AG10803 (cell line): ENCODE results near the gene PPIH.

Experiments used
- DNase-seq: peaks from one replicate; pipeline ENCODE4 v3.0.0; 2010; ENCODE audit warnings: low read depth
- H3K4me3 ChIP-seq: 2 replicates; pipeline ENCODE4 v1.5.1; 2011; ENCODE audit warnings: mild to moderate bottlenecking, low read length, control low read depth
- CTCF ChIP-seq: conservative IDR thresholded peaks from 2 replicates; pipeline ENCODE4 v1.5.1; 2011; ENCODE audit warnings: mild to moderate bottlenecking, low read length, control low read depth, inconsistent platforms

The PPIH gene

GRCh38 chr1:42682739-42683531, 24.7 kb downstream of the PPIH start:
- DNase-seq = peak; percentile 71
- no peak for TF ChIP-seq CTCF
- H3K4me3 ChIP-seq = peak overlapping the region; percentile 71

DNA sequence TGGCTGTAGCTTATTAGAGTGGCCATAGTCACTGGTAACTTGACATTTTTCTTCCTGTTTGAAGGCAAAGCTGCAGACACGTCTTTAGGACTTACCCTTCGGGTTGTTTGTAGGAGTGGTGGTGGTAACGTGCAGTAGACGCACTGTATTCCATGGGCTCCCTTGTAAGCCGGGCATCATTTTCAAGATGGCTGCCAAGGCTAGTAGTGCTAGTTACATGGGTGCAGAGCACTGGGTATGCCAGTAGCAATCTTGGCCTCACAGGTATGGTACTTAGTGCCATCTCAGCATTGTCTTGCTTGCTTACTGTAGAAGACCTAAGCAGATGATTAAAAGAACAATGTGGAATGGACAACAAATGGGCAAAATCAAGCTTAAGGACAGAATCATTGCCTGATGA, 25.9 kb downstream of the PPIH start:
- DNase-seq = no peak
- TF ChIP-seq CTCF = no peak
- peak overlapping the region; percentile 71 for H3K4me3 ChIP-seq

- no peak overlapping the region for H3K4me3 ChIP-seq
- DNase-seq = no peak
- no peak for TF ChIP-seq CTCF
These were observed 28.2 kb downstream of the PPIH start for GRCh38 chr1:42686418-42686817.

- no peak overlapping the region for H3K4me3 ChIP-seq
- no peak for TF ChIP-seq CTCF
- no peak for DNase-seq
These were observed 31.7 kb downstream of the PPIH start for GRCh38 chr1:42689912-42690311.

- no peak overlapping the region for H3K4me3 ChIP-seq
- no peak for DNase-seq
- TF ChIP-seq CTCF = no peak
These were observed 32.4 kb downstream of the PPIH start for GRCh38 chr1:42690477-42691156.

DNA sequence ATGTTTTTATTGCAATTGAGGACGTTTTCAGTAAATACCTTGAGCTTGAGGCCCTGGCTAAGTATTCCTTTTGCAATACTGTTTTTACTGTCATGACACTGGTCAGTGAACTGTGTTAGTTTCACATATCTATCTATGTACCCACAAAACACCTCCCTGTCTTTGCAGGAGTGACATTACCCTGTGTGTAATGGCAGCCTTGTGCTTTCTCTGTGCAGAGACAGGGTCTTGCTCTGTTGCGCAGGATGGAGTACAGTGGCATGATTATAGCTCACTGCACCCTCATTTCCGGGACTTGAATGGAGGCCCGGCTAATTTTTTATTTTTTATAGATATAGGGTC, 32.9 kb downstream of the PPIH start:
- TF ChIP-seq CTCF = no peak
- no peak for DNase-seq
- H3K4me3 ChIP-seq = no peak overlapping the region

DNA sequence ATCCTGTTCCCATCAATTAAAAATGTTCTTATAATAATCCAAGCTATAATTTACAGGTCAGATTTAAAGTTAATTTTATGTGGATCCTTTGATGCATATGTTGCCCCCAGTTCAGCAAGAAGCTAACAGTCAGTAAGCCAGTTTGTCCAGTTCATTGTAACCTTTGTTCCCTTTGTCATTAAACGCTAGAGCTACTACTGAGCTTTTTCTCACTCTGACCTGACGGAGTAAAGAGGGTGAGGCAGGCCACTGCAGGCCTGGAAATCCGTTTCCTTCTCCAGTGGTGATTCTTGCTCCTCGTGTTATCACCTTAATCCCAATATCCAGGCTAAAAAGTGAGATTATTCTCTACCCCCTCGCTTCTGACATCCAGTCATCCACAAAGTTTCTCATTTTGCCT, 34.2 kb downstream of the PPIH start:
- H3K4me3 ChIP-seq = no peak overlapping the region
- DNase-seq = no peak
- TF ChIP-seq CTCF = no peak
